DMS 273 treated with DMSO at 0.1 percent for 48 hours (cell line): ENCODE results near the gene MIA2.
"Not testable (repeated sequence)": the region's sequence is repeated elsewhere in the genome, so short reads cannot be mapped to it uniquely, and the experiment has no call there.

Source experiments
- DNase-seq: peaks from one replicate; lab custom pipeline; 2025; lab: John Stamatoyannopoulos, UW

The MIA2 gene, protein sequence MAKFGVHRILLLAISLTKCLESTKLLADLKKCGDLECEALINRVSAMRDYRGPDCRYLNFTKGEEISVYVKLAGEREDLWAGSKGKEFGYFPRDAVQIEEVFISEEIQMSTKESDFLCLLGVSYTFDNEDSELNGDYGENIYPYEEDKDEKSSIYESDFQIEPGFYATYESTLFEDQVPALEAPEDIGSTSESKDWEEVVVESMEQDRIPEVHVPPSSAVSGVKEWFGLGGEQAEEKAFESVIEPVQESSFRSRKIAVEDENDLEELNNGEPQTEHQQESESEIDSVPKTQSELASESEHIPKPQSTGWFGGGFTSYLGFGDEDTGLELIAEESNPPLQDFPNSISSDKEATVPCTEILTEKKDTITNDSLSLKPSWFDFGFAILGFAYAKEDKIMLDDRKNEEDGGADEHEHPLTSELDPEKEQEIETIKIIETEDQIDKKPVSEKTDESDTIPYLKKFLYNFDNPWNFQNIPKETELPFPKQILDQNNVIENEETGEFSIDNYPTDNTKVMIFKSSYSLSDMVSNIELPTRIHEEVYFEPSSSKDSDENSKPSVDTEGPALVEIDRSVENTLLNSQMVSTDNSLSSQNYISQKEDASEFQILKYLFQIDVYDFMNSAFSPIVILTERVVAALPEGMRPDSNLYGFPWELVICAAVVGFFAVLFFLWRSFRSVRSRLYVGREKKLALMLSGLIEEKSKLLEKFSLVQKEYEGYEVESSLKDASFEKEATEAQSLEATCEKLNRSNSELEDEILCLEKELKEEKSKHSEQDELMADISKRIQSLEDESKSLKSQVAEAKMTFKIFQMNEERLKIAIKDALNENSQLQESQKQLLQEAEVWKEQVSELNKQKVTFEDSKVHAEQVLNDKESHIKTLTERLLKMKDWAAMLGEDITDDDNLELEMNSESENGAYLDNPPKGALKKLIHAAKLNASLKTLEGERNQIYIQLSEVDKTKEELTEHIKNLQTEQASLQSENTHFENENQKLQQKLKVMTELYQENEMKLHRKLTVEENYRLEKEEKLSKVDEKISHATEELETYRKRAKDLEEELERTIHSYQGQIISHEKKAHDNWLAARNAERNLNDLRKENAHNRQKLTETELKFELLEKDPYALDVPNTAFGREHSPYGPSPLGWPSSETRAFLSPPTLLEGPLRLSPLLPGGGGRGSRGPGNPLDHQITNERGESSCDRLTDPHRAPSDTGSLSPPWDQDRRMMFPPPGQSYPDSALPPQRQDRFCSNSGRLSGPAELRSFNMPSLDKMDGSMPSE (N-terminal part only)

DNA sequence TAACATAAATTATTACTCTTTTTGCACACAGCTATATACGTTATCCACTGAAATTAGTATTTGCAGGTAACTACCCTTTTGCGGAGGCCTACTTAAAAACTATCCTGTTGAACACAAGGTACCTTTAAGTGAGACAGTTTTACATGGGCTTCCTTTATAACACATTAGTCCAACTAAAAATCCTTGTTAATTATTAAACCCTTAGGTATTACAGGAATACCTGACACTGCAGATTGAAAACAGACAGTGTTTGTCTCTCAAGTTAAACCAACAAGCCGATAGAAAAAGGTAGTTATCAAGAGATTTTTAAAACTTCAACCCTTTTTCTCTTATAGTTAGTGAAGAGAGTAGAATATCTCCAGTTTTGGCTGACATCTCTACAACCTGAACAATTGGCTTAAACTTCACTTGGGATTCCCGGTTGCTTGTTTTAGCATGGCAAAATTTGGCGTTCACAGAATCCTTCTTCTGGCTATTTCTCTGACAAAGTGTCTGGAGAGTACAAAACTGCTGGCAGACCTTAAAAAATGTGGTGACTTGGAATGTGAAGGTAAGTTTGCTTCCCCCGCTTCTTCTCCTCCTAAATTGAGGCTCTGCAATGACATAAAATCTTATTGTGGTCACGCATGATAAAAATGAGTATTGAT is at the start of gene MIA2:
TSS of gene MIA2 (plus strand) at position 236 of the 647 bp plus-strand sequence. CDS start at position 436, 200 bp downstream.
- DNase-seq, result no peak

DNA sequence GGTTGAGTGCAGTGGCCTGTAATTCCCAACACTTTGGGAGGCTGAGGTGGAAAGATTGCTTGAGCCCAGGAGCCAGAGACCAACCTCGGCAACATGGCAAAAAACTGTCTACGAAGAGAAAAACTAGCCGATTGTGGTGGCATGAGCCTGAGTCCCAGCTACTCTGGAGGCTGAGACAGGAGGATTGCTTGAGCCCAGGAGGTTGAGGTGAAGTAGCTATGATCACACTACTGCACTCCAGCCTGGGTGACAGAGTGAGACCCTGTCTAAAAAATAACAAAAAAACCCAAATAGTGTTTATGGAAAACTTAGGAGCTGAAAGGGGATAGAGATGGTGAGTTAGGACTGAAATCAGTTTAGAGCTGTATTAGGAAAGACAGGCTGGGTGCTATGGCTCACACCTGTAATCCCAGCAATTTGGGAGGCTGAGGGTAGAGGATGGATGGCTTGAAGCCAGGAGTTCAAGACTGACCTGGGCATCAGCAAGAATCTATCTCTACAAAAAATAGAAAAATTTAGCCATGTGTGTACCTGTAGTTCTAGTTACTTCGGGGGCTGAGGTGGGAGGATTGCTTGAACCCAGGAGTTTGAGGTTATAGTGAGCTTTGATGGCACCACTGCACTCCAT is 49.0 kb upstream of the MIA2 start:
- DNase-seq, result no peak

DNA sequence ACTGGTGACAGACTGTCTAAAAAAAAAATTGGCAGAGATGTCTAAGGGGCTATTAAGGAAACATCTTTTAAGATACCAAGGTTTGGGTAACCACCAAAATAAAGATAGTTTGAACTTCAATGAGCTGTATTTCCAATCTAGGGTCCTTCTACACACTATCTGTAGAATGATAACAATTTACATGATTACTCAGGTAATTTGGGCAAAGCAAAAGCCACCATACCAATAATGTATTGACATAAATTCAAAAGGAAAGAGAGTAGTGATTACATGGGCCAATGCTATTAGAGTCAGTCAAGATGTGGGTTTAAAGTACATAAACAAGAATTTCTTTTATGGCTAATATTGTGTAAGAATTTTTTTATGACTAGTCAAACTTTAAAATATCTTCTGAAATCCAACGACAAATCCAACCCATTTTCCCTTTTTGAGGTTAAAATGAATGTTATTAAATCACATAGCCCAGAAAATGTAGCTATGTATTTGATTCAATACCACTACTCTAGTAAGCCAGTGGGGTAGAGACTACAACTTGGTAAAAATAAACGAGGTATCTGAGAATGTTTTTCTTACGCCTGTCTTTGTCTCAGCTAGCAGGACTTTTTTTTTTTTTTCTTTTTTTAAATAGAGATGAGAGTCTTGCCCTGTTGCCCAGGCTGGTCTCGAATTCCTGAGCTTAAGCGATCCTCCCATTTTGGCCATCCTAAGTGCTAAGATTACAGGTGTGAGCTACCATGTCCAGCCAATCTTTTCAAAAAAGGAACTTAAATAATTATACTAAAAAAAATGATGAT is 48.3 kb upstream of the MIA2 start:
- DNase-seq, result no peak

DNA sequence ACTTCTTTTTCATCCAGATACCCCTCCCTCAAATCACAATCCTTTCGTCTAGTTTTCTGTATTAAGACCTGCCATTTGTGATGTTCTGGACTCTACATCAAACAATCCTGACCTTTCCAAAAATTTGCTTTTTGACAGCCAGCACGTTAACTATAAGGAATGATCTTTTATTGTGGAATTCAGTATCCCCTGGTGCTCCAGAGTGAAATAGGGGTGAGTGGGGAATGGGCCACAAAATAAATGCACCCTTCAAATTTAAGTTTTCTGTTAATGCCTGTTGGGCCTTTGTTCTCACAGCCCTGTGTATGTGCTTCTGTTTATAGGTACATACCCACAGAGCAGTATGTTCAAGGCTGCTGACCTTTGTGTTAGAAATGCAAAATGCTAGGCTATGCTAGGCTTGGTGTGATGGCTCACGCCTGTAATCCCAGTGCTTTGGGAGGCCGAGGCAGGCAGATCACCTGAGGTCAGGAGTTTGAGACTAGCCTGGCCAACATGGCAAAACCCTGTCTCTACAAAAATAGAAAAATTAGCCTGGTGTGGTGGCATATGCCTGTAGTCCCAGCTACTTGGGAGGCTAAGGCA is 46.7 kb upstream of the MIA2 start:
- DNase-seq, result no peak

DNA sequence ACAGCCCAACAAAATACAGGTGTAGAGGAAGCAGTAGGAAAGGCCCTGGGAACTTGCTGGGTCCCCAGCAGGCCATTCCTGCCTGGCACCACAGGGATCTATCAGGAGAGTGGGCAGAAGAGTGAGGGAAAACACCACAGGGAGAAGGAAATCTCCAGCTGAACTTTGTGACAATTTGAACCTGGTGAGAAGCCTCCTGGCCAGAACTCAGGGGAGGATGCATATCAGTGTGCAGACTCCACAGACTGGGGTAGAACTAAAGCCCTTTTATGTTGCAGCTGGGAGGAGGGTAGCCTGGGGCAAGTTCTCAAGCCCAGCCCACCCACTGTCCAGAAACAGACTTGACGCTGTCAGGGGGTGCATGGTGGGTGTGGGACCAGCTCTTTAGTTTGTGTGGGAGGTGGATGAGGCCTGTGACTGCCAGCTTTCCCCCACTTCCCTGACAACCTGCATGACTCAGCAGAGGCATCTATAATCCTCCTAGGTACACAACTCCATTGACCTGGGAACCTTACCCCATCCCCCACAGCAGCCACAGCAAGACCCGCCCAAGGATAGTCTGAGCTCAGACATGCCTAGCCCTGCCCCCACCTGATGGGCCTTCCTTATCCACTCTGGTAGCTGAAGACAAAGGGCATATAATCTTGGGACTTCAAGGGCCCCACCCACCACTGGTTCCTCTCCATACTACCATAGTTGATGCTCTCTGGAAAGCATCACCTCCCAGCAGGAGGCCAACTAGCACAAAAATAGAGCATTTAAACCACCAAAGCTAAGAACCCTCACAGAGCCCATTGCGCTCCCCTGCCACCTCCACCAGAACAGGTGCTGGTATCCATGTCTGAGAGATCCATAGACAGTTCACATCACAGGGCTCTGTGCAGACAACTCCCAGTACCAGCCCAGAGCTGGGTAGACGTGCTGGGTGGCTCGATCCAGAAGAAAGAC is 29.8 kb upstream of the MIA2 start:
- DNase-seq, result no peak

DNA sequence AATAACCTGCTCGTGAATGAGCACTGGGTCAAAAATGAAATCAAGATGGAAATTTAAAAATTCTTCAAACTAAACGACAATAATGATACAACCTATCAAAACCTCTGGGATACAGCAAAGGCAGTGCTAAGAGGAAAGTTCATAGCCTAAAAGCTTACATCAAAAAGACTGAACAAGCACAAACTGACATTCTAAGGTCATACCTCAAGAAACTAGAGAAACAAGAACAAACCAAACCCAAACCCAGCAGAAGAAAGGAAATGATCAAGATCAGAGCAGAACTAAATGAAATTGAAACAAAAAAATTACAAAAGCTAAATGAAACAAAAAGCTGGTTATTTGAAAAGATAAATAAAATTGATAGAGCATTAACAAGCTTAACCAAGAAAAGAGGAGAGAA is 26.3 kb upstream of the MIA2 start:
- DNase-seq, result not testable (repeated sequence)

DNA sequence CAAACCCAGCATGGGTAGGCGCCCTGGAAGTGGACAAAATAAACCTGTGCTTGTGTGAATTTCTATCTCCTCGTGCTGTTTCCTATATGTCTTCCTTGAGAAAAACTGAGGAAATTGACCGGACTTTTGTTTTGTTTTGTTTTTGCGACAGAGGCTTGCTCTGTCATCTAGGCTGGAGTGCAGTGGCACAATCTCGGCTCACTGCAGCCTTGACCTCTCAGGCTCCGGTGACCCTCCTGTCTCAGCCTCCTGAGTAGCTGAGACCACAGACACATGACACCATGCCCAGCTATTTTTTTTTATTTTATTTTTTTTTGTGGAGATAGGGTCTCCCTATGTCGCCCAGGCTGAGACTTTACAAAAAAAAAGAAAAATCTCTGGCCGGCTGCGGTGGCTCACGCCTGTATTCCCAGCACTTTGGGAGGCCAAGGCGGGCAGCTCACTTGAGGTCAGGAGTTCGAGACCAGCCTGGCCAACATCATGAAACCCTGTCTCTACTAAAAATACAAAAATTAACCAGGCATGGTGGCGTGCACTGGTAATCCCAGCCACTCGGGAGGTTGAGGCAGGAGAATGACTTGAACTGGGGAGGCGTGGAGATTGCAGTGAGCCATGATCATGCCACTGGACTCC is 22.5 kb upstream of the MIA2 start:
- no peak for DNase-seq

DNA sequence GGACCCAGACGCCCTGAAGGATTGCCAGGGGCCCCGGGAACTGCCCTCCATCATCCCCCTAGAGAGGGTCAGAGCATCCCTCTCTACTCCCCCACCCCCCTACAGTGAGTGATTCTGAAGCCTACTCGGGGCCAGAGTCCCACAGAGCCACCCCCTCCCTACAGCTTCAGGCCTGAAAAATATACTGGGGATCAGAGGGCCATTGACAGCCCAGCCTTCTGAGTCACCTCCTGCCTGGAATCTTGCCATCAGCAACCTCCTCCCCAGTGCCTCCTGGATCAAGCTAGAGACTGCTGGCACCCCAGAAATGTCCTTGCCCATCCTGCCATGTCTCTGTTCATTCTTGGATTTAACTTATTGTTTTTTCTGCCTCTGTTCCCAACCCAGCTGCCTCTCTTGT is 21.7 kb upstream of the MIA2 start:
- DNase-seq, result no peak

DNA sequence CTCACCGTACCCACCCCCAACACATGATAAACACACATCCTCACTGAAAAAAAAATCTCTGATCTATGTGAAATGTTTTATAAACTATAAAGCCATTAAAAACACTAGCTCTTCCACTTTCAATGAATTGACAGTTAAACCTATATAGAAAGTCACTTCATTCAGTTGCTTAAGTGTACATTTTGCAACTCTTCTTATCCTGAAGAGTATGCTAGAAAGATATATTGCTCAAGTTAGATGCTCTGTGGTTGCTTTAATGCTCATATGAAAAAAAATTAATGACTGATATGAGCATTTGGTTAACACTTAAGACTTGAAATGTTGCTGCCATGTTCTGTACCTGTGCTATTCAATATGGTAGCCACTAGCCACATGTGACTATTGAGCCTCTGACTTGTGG is 21.0 kb upstream of the MIA2 start:
- no peak for DNase-seq

DNA sequence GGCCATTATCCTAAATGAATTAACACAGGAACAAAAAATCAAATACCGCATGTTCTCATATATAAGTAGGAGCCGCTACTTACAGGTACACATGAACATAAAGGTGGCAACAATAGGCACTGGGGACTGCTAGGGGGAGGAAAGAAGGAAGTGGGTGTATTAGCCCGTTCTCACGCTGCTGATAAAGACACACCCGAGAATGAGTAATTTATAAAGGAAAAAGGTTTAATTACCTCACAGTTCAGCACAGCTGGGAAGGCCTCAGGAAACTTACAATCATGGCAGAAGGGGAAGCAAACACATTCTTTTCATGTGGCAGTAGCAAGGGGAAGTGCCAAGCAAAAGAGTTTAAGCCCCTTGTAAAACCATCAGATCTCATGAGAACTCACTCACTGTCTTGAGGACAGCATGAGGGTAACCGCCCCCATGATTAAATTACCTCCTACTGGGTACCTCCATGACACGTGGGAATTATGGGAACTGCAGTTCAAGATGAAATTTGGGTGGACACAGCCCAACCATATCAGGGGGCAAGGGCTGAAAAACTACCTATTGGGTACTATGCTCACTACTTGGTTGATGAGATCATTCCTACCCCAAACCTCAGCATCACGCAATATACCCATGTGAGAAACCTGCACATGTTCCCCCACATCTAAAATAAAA is 16.4 kb upstream of the MIA2 start:
- DNase-seq, result no peak

DNA sequence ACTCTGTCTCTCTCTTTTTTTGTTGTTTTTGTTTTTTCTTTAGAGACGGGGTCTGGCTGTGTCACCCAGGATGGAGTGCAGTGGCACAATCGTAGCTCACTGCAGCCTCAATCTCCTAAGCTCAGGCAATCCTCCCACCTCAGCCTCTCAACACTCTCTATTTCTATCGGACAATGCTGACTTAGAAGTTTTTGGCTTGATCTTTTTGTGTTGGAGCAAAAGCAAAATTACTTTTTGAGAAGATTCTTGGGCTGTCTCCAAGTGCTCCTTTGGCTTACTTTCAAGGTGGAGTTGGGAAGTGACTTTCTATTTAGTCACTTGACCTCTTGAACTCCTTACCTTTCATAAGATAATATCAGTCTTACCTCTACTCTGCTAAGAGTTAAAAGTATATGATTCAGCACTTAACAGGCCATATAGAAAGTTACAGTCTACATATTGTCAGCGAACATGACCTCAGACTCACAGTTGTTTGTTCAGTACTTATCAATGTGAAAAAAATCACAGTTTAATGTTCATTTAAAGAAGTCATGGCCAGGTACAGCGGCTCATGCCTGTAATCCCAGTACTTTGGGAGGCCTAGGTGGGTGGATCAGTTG is 15.4 kb upstream of the MIA2 start:
- no peak for DNase-seq

DNA sequence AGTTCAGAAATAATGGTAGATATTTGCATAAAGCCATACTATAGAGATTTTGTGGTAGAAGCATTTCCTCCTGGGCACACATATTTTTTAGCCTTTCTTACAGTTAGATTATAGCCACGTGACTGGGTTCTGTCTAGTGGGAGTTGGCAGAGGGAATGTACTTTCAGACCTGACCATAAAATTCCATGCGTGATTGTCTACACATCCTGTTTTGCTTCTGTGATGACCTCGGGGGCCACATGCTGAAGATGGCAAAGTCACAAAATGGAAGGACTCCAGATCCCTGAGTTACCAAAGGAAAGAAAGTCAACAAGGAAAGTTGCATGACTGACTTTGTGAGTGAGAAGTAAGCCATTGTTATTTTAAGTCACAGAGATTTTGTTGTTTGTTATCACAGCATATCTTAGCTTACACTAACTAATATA is 14.6 kb upstream of the MIA2 start:
- DNase-seq, result no peak

DNA sequence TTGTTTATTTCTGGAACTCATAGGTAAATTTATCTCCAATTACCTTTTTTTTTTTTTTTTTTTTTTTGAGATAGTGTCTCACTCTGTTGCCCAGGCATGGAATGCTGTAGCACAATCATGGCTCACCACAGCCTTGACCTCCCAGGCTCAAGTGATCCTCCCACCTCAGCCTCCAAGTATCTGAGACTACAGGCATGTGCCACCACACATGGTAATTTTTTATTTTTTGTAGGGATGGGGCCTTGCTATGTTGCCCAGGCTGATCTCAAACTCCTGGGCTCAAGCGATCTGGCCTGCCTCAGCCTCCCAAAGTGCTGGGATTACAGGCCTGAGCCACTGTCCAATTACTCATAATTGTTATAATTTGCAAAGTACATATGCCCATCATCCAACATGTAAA is 13.2 kb upstream of the MIA2 start:
- not testable (repeated sequence) for DNase-seq

DNA sequence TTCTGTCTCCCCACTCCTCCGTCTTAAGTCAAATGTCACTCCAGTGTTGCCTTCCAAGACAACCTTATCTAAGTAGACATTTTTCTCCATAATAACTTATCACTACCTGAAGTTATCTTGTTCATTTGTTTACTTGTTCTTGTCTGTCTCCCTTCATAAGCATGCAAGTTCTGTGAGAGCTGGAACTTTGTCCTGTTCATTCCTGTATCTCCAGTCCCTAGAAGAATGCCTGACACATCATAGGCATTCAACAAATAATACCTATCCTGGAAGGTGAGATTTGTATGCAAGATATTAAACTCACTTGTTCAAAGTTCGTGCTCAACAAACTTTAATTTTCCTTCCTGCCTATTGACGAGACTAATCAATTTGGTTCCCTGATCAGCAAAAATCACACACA is 5.7 kb upstream of the MIA2 start:
- DNase-seq, result no peak

DNA sequence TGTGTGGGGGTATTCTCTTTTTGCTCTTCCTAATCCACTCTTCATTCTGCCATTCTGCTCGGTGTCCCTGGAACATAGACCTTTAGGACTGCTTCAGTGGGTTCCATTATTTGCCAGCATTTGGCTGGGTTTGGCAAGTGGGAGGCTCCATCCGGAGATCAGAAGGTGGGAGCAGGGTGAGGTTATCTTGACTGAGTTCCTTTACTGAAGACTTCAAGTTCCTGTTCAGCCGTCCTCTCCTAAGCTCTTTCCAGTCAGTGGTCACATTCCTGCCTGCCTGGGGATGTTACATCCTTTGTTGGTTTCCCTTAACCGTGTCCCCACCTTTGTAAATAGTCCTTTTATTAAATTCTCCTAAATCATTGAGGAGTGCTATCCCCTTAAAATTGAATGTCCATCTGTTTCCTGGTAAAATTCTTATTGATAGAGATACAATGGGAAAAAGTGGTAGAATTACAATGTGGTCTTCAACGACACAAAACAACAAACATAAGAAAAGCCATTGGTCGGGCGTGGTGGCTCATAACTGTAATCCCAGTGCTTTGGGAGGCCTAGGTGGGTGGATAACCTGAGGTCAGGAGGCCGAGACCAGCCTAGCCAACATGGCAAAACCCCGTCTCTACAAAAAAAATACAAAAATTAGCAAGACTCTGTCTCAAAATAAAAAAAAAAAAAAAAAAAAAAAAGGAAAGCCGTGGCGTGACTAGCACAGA is 5.0 kb upstream of the MIA2 start:
- DNase-seq, result no peak

DNA sequence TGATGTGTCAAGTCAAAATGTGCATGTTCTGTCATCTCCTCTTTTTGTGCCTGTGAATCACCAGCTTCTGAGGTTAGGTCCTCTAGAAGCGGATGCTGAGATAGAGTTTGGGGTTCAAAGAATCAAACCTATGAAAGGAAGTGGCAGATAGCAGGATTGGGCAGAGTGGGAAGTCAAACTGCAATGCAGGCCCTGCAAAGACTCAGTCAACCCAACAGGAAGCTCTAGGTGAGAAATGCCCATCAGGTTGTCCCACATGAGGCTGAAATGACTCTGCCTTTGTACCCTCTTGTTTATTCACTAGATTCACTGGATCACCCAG is 4.5 kb upstream of the MIA2 start:
- DNase-seq, result no peak

DNA sequence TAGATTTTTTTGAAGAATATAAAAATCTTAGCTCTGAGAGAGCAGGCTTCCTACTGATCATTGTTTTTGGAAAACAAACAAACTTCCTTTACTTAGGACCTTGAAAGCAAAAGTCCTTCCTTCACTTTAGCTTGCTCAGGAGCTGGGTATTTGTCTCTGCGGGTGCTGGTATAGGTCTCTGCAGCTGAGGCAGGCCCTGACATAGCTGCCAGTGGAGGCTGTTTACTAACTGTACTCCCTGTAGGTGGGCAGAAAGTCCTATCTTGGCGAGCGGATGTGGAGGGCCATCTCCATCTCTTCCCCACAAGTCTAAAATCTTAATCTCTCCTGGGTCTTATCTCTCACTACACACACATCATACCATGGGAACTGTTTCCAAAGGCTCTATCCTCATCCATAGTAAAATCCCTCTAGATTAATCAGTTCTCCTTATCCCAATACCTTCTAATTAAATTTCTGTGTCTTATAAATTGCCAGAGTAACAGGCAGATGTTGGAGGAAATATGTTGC is 4.1 kb upstream of the MIA2 start:
- no peak for DNase-seq
